GM10266 (cell line): ENCODE measurements around the gene RELCH.

Experiments
- DNase-seq: peaks from one replicate; pipeline ENCODE4 v3.0.0; 2012; ENCODE audit errors: extremely low spot score
- CTCF ChIP-seq: IDR thresholded peaks from 2 replicates; pipeline ENCODE4 v1.5.1; 2012; ENCODE audit warnings: mild to moderate bottlenecking, low read depth; ENCODE audit not compliant: control insufficient read depth, insufficient read depth; ENCODE audit errors: missing control alignments

The RELCH gene

GRCh38 chr18:62177271-62177670, 9.8 kb upstream of the RELCH start:
- no peak for DNase-seq
- no peak for TF ChIP-seq CTCF

- DNase-seq = no peak
- TF ChIP-seq CTCF = no peak
These were observed 7.8 kb upstream of the RELCH start for GRCh38 chr18:62179213-62179612.

GRCh38 chr18:62182220-62182619, 4.8 kb upstream of the RELCH start:
- DNase-seq = no peak
- TF ChIP-seq CTCF = no peak

GRCh38 chr18:62183578-62184195, 3.4 kb upstream of the RELCH start:
- peak; percentile 89 for TF ChIP-seq CTCF
- peak; percentile 16 for DNase-seq

GRCh38 chr18:62186499-62186773, 619 bp upstream of the RELCH start:
- TF ChIP-seq CTCF = no peak
- DNase-seq = no peak

GRCh38 chr18:62187543-62188510, 772 bp downstream of the RELCH start:
- TF ChIP-seq CTCF = no peak
- no peak for DNase-seq

- no peak for DNase-seq
- TF ChIP-seq CTCF = no peak
These were observed 2.2 kb downstream of the RELCH start for GRCh38 chr18:62189208-62189607.
